Liver (tissue), 9 donors: ENCODE data around the gene EPB41L2. TPM values are rescaled to one million over a fixed set of nuclear protein-coding genes. Genes with fewer than 3 reads are reported as not detected.
A peak's percentile ranks its signal among the peaks of the same experiment; 100 is the strongest.

Experiments used
- DNase-seq: peaks from one replicate; pipeline ENCODE4 v3.0.0-alpha.2; 2017; ENCODE audit warnings: low spot score
- H3K27ac ChIP-seq, 2 donors: one replicate each; pipeline ENCODE4 v1.7.0; 2013; ENCODE audit warnings: inconsistent platforms in 2 of 2, low read length in 2 of 2, control low read depth in 1 of 2, low read depth in 1 of 2, mild to moderate bottlenecking in 1 of 2
- H3K27me3 ChIP-seq, 4 donors: one replicate each; pipeline versions ENCODE4 v1.6.1 to v1.7.0; 2013; ENCODE audit warnings: low read length in 3 of 4, inconsistent platforms in 1 of 4, mild to moderate bottlenecking in 1 of 4, moderate library complexity in 1 of 4; ENCODE audit not compliant: control insufficient read depth in 4 of 4, insufficient read depth in 4 of 4
- H3K36me3 ChIP-seq, 4 donors: one replicate each; pipeline versions ENCODE4 v1.6.1 to v1.7.0; 2013; ENCODE audit warnings: low read length in 3 of 4, mild to moderate bottlenecking in 3 of 4, low read depth in 1 of 4, moderate library complexity in 1 of 4; ENCODE audit not compliant: control insufficient read depth in 4 of 4, insufficient read depth in 3 of 4
- H3K4me1 ChIP-seq, 4 donors: one replicate each; pipeline versions ENCODE4 v1.6.1 to v1.7.0; 2013; ENCODE audit warnings: low read length in 3 of 4, mild to moderate bottlenecking in 3 of 4, moderate library complexity in 1 of 4; ENCODE audit not compliant: control insufficient read depth in 4 of 4, insufficient read depth in 4 of 4
- H3K4me3 ChIP-seq, 3 donors: one replicate each; pipeline versions ENCODE4 v1.6.1 to v1.7.0; 2013; ENCODE audit warnings: low read length in 3 of 3, control low read depth in 1 of 3, low read depth in 1 of 3, mild to moderate bottlenecking in 1 of 3
- H3K9ac ChIP-seq, 2 donors: one replicate each; pipeline ENCODE4 v1.7.0; 2013; ENCODE audit warnings: low read length in 2 of 2, mild to moderate bottlenecking in 2 of 2, moderate library complexity in 2 of 2, control low read depth in 1 of 2, low read depth in 1 of 2
- H3K9me3 ChIP-seq, 4 donors: one replicate each; pipeline versions ENCODE4 v1.6.1 to v1.7.0; 2013; ENCODE audit warnings: low read length in 3 of 4; ENCODE audit not compliant: control insufficient read depth in 4 of 4
- EGR1 ChIP-seq, 2 donors: IDR thresholded peaks; 2 replicates each; pipeline ENCODE4 v1.6.1; 2016 to 2018; ENCODE audit warnings: antibody characterized with exemption in 2 of 2, low read depth in 2 of 2
- FOXA2 ChIP-seq: IDR thresholded peaks from 2 replicates; pipeline ENCODE4 v1.6.1; 2016; ENCODE audit warnings: antibody characterized with exemption
- GABPA ChIP-seq, 2 donors: IDR thresholded peaks in 1 of 2; conservative IDR thresholded peaks in 1 of 2; 2 replicates each; pipeline ENCODE4 v1.6.1; 2016; ENCODE audit warnings: antibody characterized with exemption in 2 of 2, mild to moderate bottlenecking in 1 of 2, moderate library complexity in 1 of 2
- HNF4A ChIP-seq, 2 donors: conservative IDR thresholded peaks; 2 replicates each; pipeline ENCODE4 v1.6.1; 2016; ENCODE audit warnings: antibody characterized with exemption in 2 of 2, mild to moderate bottlenecking in 2 of 2
- HNF4G ChIP-seq: IDR thresholded peaks from 2 replicates; pipeline ENCODE4 v1.6.1; 2016; ENCODE audit warnings: antibody characterized with exemption
- JUND ChIP-seq, 2 donors: IDR thresholded peaks; 2 replicates each; pipeline ENCODE4 v1.6.1; 2016; ENCODE audit warnings: antibody characterized with exemption in 2 of 2
- NR2F2 ChIP-seq: IDR thresholded peaks from 2 replicates; pipeline ENCODE4 v1.6.1; 2016; ENCODE audit warnings: antibody characterized with exemption
- RAD21 ChIP-seq, 2 donors: IDR thresholded peaks; 2 replicates each; pipeline ENCODE4 v1.6.1; 2016; ENCODE audit warnings: antibody characterized with exemption in 2 of 2, mild to moderate bottlenecking in 2 of 2
- RXRA ChIP-seq, 2 donors: IDR thresholded peaks; 2 replicates each; pipeline ENCODE4 v1.6.1; 2017 to 2018; ENCODE audit warnings: antibody characterized with exemption in 2 of 2, mild to moderate bottlenecking in 1 of 2
- SP1 ChIP-seq: IDR thresholded peaks from 2 replicates; pipeline ENCODE4 v1.6.1; 2018; ENCODE audit warnings: antibody characterized with exemption, mild to moderate bottlenecking
- TAF1 ChIP-seq: conservative IDR thresholded peaks from 2 replicates; pipeline ENCODE4 v1.6.1; 2016; ENCODE audit warnings: antibody characterized with exemption, mild to moderate bottlenecking
- YY1 ChIP-seq: IDR thresholded peaks from 2 replicates; pipeline ENCODE4 v1.6.1; 2016; ENCODE audit warnings: antibody characterized with exemption, mild to moderate bottlenecking
- WGBS: extraction: QIAGEN DNeasy Blood & Tissue Kit; methylation state at CpG from one replicate; pipeline ENCODE4 v1.1.7; 2013; 5-methylcytosine and 5-hydroxymethylcytosine counted together
- polyA plus RNA-seq, 2 donors: library from polyadenylated mRNA; stranded (reverse) in 1 of 2; unstranded in 1 of 2; fragments of 200-250 nt in 1 of 2; fragments of >200 nt in 1 of 2; fragmentation: Nextera tagmentation in 1 of 2; extraction: Ambion mirVana in 1 of 2; gene quantifications; one replicate each; pipeline versions ENCODE4 v1.2.1 to v1.2.3, GENCODE V29; 2013 to 2015
- total RNA-seq, 2 donors: library from RNA; depleted of rRNA; stranded (reverse); fragments of >200 nt; gene quantifications; one replicate each; pipeline ENCODE4 v1.2.3, GENCODE V29; 2014
- TF ChIP-seq, protein P1 (sequence below): IDR thresholded peaks from 2 replicates; pipeline ENCODE4 v1.6.1; 2016; ENCODE audit warnings: antibody characterized with exemption
- TF ChIP-seq, protein P2 (sequence below): fragments of 150-350 bp; IDR thresholded peaks from 2 replicates; pipeline ENCODE4 v1.5.1; 2017; ENCODE audit warnings: improper control_type of control experiment, low read depth, low read length; ENCODE audit not compliant: missing input control
- TF ChIP-seq, protein P3 (sequence below): IDR thresholded peaks from 2 replicates; pipeline ENCODE4 v1.6.1; 2016; ENCODE audit warnings: antibody characterized with exemption
- donor health status: healthy.
- donor health status: healthy.
- donor health status: healthy.
- donor health status: healthy.
- donor health status: healthy.

EPB41L2 gene
- total and polyA plus RNA-seq, 4 donors, result 10.0 to 43.3 (median 18.7) TPM

DNA sequence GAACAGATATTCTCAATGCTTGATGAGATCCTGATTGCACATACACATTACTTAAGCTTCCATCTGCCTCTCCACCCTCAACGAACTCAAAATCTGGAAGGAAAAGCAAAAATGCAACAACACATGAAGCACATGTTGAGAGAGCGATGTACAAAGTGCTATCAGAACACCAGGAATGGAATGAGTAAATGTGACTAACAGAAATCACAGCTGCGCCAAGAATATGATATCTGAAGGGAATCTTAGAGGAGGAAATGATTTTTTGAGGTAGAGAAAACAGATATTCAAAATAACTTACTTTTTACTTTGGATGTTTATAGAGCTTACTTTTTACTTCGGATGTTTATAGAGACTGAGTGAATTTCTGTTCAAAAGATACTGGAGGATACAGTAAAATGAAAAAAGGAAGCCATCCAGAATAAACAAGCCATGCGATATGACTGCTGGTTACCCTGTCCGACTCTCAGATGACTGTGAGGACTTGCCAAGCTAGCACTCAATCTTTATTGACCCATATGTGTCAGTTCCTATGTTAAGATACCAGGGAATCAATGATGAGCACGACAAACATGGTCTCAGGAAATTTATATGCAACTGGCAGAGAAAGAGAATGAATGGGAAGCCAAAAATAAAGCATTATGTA lies 133.9 kb downstream of the EPB41L2 start:
- Histone ChIP-seq H3K9ac (no peak overlapping the region), H3K4me3 (no peak overlapping the region), H3K27me3 (no peaks in the 10 kb centered on the region), H3K9me3 (no peaks in the 10 kb centered on the region), H3K4me1 (no peaks in the 10 kb centered on the region), H3K36me3 (no peaks in the 10 kb centered on the region), H3K27ac (no peak overlapping the region)
- no peak for DNase-seq
- WGBS, result 70% methylated on average over 7 of the region's 7 CpGs
- TF ChIP-seq, protein P1, sequence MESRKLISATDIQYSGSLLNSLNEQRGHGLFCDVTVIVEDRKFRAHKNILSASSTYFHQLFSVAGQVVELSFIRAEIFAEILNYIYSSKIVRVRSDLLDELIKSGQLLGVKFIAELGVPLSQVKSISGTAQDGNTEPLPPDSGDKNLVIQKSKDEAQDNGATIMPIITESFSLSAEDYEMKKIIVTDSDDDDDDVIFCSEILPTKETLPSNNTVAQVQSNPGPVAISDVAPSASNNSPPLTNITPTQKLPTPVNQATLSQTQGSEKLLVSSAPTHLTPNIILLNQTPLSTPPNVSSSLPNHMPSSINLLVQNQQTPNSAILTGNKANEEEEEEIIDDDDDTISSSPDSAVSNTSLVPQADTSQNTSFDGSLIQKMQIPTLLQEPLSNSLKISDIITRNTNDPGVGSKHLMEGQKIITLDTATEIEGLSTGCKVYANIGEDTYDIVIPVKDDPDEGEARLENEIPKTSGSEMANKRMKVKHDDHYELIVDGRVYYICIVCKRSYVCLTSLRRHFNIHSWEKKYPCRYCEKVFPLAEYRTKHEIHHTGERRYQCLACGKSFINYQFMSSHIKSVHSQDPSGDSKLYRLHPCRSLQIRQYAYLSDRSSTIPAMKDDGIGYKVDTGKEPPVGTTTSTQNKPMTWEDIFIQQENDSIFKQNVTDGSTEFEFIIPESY, result no peak
- TF ChIP-seq GABPA (IDR thresholded peaks at IDR 0.05 in 1 of 2, conservative IDR thresholded peaks at IDR 0.05 in 1 of 2) (no peak), NR2F2 (no peak), FOXA2 (no peak), RXRA (IDR thresholded peaks at IDR 0.05) (no peak)
- TF ChIP-seq, protein P2, sequence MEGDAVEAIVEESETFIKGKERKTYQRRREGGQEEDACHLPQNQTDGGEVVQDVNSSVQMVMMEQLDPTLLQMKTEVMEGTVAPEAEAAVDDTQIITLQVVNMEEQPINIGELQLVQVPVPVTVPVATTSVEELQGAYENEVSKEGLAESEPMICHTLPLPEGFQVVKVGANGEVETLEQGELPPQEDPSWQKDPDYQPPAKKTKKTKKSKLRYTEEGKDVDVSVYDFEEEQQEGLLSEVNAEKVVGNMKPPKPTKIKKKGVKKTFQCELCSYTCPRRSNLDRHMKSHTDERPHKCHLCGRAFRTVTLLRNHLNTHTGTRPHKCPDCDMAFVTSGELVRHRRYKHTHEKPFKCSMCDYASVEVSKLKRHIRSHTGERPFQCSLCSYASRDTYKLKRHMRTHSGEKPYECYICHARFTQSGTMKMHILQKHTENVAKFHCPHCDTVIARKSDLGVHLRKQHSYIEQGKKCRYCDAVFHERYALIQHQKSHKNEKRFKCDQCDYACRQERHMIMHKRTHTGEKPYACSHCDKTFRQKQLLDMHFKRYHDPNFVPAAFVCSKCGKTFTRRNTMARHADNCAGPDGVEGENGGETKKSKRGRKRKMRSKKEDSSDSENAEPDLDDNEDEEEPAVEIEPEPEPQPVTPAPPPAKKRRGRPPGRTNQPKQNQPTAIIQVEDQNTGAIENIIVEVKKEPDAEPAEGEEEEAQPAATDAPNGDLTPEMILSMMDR, result no peak
- TF ChIP-seq, protein P3, sequence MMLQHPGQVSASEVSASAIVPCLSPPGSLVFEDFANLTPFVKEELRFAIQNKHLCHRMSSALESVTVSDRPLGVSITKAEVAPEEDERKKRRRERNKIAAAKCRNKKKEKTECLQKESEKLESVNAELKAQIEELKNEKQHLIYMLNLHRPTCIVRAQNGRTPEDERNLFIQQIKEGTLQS, result no peak

DNA sequence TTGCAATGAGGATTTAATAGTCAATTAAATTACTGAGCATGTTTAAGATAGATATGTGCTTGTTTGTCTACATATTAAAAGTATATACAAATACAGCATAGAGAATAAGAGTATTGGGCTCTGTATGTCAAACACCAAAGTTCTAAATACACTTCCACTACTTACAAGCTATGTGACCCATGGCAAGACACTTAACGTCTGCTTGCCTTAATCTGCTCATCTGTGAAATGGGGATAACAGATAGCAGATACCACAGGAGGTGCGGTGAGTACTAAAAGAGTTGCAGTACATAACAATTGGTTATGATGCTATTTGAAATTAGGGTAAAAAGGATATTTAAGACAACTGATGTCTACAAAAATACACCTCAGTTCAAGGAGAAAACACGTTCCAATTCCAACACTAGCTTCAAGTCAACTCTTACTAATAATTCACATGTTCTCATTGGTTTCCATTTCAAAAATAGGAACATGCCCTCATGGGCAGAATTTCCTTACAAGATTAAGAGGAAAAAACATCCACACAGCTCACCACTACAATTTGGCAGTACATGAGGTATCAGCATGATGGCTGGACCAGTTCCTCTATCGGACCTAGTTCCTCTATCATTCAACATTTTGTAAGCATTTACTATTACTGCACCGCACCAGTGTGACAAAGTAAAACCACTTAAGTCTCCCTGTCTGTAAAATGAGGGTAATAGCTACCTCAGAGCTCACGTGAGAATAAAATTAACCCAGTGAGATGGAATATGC lies 134.7 kb downstream of the EPB41L2 start:
- no peaks in the 10 kb centered on the region for H3K36me3 ChIP-seq
- H3K27ac ChIP-seq, result no peak overlapping the region
- H3K4me1 ChIP-seq, result no peaks in the 10 kb centered on the region
- H3K27me3 ChIP-seq, result no peaks in the 10 kb centered on the region
- TF ChIP-seq HNF4A (conservative IDR thresholded peaks at IDR 0.05) (no peak), RXRA (IDR thresholded peaks at IDR 0.05) (peak in 1 of 2 donors; percentile 10)
- TF ChIP-seq, protein P3, result no peak
- no peaks in the 10 kb centered on the region for H3K9me3 ChIP-seq
- WGBS, result 81% methylated on average over 6 of the region's 6 CpGs
- no peak for DNase-seq
- no peak overlapping the region for H3K9ac ChIP-seq
- no peak overlapping the region for H3K4me3 ChIP-seq

DNA sequence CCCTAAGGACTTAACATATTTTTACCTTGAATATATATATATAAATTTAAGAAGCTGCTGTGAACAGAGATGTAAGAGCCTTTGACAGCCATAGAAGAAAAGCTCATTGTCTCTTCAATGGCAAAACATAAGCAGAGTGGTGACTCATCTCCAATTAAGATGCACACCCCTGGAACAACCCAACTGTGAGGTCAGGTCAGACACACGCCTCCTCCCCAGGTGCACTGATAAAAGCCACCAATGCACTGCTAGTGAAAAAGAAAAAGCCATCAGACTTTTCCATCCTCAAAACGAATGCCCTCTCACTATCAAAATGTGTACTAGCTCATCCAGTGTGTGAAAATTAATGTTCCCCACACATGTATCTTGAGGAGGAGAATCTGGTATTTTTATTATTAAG lies 135.7 kb downstream of the EPB41L2 start:
- Histone ChIP-seq H3K9ac (no peak overlapping the region), H3K4me3 (no peak overlapping the region), H3K9me3 (no peaks in the 10 kb centered on the region), H3K27ac (no peak overlapping the region), H3K36me3 (no peaks in the 10 kb centered on the region), H3K27me3 (no peaks in the 10 kb centered on the region), H3K4me1 (no peaks in the 10 kb centered on the region)
- no peak for DNase-seq
- 90% methylated on average over 2 of the region's 2 CpGs for WGBS
- no peak for TF ChIP-seq EGR1 (IDR thresholded peaks at IDR 0.05; ENCODE audit: low read depth in 2 of 2)
- TF ChIP-seq GABPA (IDR thresholded peaks at IDR 0.05 in 1 of 2, conservative IDR thresholded peaks at IDR 0.05 in 1 of 2), result no peak
- TF ChIP-seq HNF4A (conservative IDR thresholded peaks at IDR 0.05), result no peak
- TF ChIP-seq TAF1, result no peak
- no peak for TF ChIP-seq HNF4G
- no peak for TF ChIP-seq RAD21 (IDR thresholded peaks at IDR 0.05)
- TF ChIP-seq NR2F2, result no peak
- no peak for TF ChIP-seq YY1
- TF ChIP-seq, protein P1, result no peak
- TF ChIP-seq JUND (IDR thresholded peaks at IDR 0.05), result no peak
- no peak for TF ChIP-seq SP1
